SK-N-SH treated with all-trans-retinoic acid at 6 μM for 48 hours (cell line): Measurements from ENCODE around the gene POFUT1.

Experiments
- ATAC-seq: fragments of 200-7000 bp; cut with Tn5 transposase; 3 replicates; pipeline ENCODE4 v1.9.1; 2020; ENCODE audit warnings: mild to moderate bottlenecking, moderate library complexity
- ARNTL ChIP-seq: fragments of 450-650 bp; formaldehyde crosslinking; IDR thresholded peaks from 2 replicates; pipeline ENCODE4 v1.5.0; 2020; ENCODE audit warnings: low read depth, mild to moderate bottlenecking, moderate library complexity, borderline replicate concordance
- BACH2 ChIP-seq: fragments of 250-450 bp; sonication (Bioruptor Pico); IDR thresholded peaks from 2 replicates; pipeline ENCODE4 v1.9.0; 2021; ENCODE audit warnings: mild to moderate bottlenecking, borderline replicate concordance
- CSDC2 ChIP-seq: fragments of 250-450 bp; sonication (Bioruptor Pico); IDR thresholded peaks from 2 replicates; pipeline ENCODE4 v1.5.0; 2020; ENCODE audit warnings: mild to moderate bottlenecking, moderate library complexity
- ESRRG ChIP-seq: fragments of 250-450 bp; sonication (Bioruptor Pico); IDR thresholded peaks from 2 replicates; pipeline ENCODE4 v1.6.1; 2021; ENCODE audit warnings: mild to moderate bottlenecking
- GLIS3 ChIP-seq: fragments of 250-450 bp; sonication (Bioruptor Pico); IDR thresholded peaks from 2 replicates; pipeline ENCODE4 v1.5.0; 2020; ENCODE audit warnings: mild to moderate bottlenecking, moderate library complexity
- ISL1 ChIP-seq: fragments of 250-450 bp; sonication (Bioruptor Pico); IDR thresholded peaks from 2 replicates; pipeline ENCODE4 v2.1.2; 2022; ENCODE audit warnings: mild to moderate bottlenecking, moderate library complexity
- OSR1 ChIP-seq: fragments of 250-450 bp; sonication (Bioruptor Pico); IDR thresholded peaks from 2 replicates; pipeline ENCODE4 v1.8.0; 2022; ENCODE audit warnings: moderate library complexity, mild to moderate bottlenecking, inconsistent platforms
- PPARA ChIP-seq: fragments of 250-450 bp; sonication (Bioruptor Pico); IDR thresholded peaks from 2 replicates; pipeline ENCODE4 v1.5.0; 2020; ENCODE audit warnings: mild to moderate bottlenecking, borderline replicate concordance
- RARB ChIP-seq: fragments of 250-450 bp; sonication (Bioruptor Pico); IDR thresholded peaks from 2 replicates; pipeline ENCODE4 v1.8.0; 2021; ENCODE audit warnings: mild to moderate bottlenecking, moderate library complexity
- SNAI2 ChIP-seq: fragments of 250-450 bp; sonication (Bioruptor Pico); IDR thresholded peaks from 2 replicates; pipeline ENCODE4 v1.5.0; 2020; ENCODE audit warnings: mild to moderate bottlenecking, moderate library complexity
- TCF4 ChIP-seq: fragments of 250-450 bp; sonication (Bioruptor Pico); IDR thresholded peaks from 2 replicates; pipeline ENCODE4 v1.8.0; 2021; ENCODE audit warnings: mild to moderate bottlenecking, moderate library complexity, borderline replicate concordance
- TOX ChIP-seq: fragments of 250-450 bp; sonication (Bioruptor Pico); IDR thresholded peaks from 2 replicates; pipeline ENCODE4 v1.8.0; 2021; ENCODE audit warnings: mild to moderate bottlenecking, moderate library complexity, borderline replicate concordance
- ZC3H10 ChIP-seq: fragments of 250-450 bp; sonication (Bioruptor Pico); IDR thresholded peaks from 2 replicates; pipeline ENCODE4 v1.5.1; 2021; ENCODE audit warnings: mild to moderate bottlenecking, moderate library complexity
- ZFP3 ChIP-seq: fragments of 250-450 bp; sonication (Bioruptor Pico); IDR thresholded peaks from 2 replicates; pipeline ENCODE4 v1.5.0; 2020; ENCODE audit warnings: mild to moderate bottlenecking, moderate library complexity
- ZFP30 ChIP-seq: fragments of 450-650 bp; formaldehyde crosslinking; IDR thresholded peaks from 2 replicates; pipeline ENCODE4 v1.5.0; 2022; ENCODE audit warnings: mild to moderate bottlenecking, moderate library complexity
- ZNF565 ChIP-seq: fragments of 450-650 bp; formaldehyde crosslinking; conservative IDR thresholded peaks from 2 replicates; pipeline ENCODE4 v1.5.0; 2020; ENCODE audit warnings: low read depth, mild to moderate bottlenecking, moderate library complexity
- ZNF70 ChIP-seq: fragments of 450-650 bp; formaldehyde crosslinking; IDR thresholded peaks from 2 replicates; pipeline ENCODE4 v1.5.0; 2020; ENCODE audit warnings: mild to moderate bottlenecking, moderate library complexity
- ZNF8 ChIP-seq: fragments of 450-650 bp; formaldehyde crosslinking; IDR thresholded peaks from 2 replicates; pipeline ENCODE4 v1.5.0; 2020; ENCODE audit warnings: mild to moderate bottlenecking, moderate library complexity
- TF ChIP-seq, protein P1 (sequence below): fragments of 250-450 bp; sonication (Bioruptor Pico); IDR thresholded peaks from 2 replicates; pipeline ENCODE4 v1.5.1; 2020; ENCODE audit warnings: low read depth, mild to moderate bottlenecking, moderate library complexity
- TF ChIP-seq, protein P2 (sequence below): fragments of 250-450 bp; sonication (Bioruptor Pico); IDR thresholded peaks from 2 replicates; pipeline ENCODE4 v1.5.1; 2021; ENCODE audit warnings: mild to moderate bottlenecking, moderate library complexity
- TF ChIP-seq, protein P3 (sequence below): fragments of 250-450 bp; sonication (Bioruptor Pico); IDR thresholded peaks from 2 replicates; pipeline ENCODE4 v1.8.0; 2020; ENCODE audit warnings: mild to moderate bottlenecking, moderate library complexity, borderline replicate concordance
- TF ChIP-seq, protein P4 (sequence below): fragments of 250-450 bp; sonication (Bioruptor Pico); IDR thresholded peaks from 2 replicates; pipeline ENCODE4 v1.5.0; 2020; ENCODE audit warnings: mild to moderate bottlenecking, moderate library complexity

The POFUT1 gene

DNA sequence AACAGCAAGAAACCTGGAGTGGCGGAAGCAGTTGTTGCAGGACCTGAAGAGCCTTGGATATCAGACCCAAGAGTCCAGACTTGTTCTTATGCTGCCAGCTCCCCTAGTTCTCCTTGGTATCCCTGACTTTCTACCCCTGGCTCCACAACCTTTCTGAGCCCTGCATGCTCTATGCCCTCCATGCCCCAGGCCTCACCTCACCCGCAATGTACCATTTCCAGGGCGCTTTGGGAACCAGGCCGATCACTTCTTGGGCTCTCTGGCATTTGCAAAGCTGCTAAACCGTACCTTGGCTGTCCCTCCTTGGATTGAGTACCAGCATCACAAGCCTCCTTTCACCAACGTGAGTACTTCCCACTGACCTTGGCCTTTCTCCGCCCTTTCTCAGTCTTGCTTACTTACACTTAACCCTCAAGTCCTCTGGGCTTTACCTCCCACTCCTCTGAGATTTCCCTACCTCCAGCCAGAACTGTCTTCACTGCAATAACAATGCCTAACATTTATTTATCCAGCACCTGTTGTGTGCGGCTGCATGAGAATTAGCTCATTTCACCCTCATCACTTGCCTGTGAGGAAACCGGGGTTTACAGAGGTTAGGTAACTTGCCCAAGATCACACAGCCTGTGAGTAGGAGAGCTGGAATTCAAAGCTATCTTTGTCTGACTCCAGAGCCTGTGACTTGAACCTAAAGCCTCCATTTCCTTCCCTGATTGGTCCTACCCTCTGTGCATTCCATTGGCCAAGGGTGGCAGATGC is 2.3 kb downstream of the POFUT1 start:
- TF ChIP-seq ZFP30 (CRISPR knock-in tag), result no peak
- TF ChIP-seq ZFP3 (CRISPR knock-in tag), result no peak
- no peak for TF ChIP-seq CSDC2 (CRISPR knock-in tag)
- no peak for TF ChIP-seq TCF4 (CRISPR knock-in tag)
- no peak for TF ChIP-seq TOX (CRISPR knock-in tag)
- no peak for TF ChIP-seq PPARA (CRISPR knock-in tag)
- TF ChIP-seq, protein P1, sequence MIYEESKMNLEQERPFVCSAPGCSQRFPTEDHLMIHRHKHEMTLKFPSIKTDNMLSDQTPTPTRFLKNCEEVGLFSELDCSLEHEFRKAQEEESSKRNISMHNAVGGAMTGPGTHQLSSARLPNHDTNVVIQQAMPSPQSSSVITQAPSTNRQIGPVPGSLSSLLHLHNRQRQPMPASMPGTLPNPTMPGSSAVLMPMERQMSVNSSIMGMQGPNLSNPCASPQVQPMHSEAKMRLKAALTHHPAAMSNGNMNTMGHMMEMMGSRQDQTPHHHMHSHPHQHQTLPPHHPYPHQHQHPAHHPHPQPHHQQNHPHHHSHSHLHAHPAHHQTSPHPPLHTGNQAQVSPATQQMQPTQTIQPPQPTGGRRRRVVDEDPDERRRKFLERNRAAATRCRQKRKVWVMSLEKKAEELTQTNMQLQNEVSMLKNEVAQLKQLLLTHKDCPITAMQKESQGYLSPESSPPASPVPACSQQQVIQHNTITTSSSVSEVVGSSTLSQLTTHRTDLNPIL (CRISPR knock-in tag), result no peak
- TF ChIP-seq ISL1, result no peak
- no peak for TF ChIP-seq ZNF8 (CRISPR knock-in tag)
- no peak for TF ChIP-seq ESRRG (CRISPR knock-in tag)
- no peak for TF ChIP-seq GLIS3 (CRISPR knock-in tag)
- TF ChIP-seq OSR1 (CRISPR knock-in tag), result no peak
- TF ChIP-seq ZNF70, result no peak
- no peak for TF ChIP-seq RARB (CRISPR knock-in tag)
- TF ChIP-seq, all 23 proteins: peak for 0
- ATAC-seq, result no peak

DNA sequence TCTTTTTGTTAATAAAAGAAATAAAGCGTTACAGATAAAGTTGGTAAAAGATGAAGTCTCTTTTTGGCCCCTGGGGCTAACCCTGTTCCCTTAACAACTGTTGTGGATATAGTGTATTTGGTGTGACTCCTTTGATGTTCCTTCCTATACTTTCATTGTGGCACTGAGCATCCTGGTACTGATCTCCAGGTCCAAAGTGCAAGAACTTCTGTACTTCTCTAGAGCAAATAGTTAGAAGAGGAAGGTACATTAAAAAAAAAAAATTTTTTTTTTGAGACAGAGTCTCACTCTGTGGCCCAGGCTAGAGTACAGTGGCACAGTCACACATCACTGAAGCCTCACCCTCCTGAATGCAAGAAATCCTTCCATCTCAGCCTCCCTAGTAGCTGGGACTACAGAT is 6.2 kb downstream of the POFUT1 start:
- no peak for TF ChIP-seq ZNF565 (CRISPR knock-in tag)
- no peak for TF ChIP-seq BACH2
- TF ChIP-seq GLIS3 (CRISPR knock-in tag), result no peak
- TF ChIP-seq, protein P2, sequence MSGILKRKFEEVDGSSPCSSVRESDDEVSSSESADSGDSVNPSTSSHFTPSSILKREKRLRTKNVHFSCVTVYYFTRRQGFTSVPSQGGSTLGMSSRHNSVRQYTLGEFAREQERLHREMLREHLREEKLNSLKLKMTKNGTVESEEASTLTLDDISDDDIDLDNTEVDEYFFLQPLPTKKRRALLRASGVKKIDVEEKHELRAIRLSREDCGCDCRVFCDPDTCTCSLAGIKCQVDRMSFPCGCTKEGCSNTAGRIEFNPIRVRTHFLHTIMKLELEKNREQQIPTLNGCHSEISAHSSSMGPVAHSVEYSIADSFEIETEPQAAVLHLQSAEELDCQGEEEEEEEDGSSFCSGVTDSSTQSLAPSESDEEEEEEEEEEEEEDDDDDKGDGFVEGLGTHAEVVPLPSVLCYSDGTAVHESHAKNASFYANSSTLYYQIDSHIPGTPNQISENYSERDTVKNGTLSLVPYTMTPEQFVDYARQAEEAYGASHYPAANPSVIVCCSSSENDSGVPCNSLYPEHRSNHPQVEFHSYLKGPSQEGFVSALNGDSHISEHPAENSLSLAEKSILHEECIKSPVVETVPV (CRISPR knock-in tag), result no peak
- no peak for TF ChIP-seq ZNF70
- no peak for TF ChIP-seq TOX (CRISPR knock-in tag)
- TF ChIP-seq, protein P3, sequence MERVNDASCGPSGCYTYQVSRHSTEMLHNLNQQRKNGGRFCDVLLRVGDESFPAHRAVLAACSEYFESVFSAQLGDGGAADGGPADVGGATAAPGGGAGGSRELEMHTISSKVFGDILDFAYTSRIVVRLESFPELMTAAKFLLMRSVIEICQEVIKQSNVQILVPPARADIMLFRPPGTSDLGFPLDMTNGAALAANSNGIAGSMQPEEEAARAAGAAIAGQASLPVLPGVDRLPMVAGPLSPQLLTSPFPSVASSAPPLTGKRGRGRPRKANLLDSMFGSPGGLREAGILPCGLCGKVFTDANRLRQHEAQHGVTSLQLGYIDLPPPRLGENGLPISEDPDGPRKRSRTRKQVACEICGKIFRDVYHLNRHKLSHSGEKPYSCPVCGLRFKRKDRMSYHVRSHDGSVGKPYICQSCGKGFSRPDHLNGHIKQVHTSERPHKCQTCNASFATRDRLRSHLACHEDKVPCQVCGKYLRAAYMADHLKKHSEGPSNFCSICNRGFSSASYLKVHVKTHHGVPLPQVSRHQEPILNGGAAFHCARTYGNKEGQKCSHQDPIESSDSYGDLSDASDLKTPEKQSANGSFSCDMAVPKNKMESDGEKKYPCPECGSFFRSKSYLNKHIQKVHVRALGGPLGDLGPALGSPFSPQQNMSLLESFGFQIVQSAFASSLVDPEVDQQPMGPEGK (CRISPR knock-in tag), result no peak
- TF ChIP-seq ISL1, result no peak
- no peak for TF ChIP-seq SNAI2 (CRISPR knock-in tag)
- TF ChIP-seq, protein P4, sequence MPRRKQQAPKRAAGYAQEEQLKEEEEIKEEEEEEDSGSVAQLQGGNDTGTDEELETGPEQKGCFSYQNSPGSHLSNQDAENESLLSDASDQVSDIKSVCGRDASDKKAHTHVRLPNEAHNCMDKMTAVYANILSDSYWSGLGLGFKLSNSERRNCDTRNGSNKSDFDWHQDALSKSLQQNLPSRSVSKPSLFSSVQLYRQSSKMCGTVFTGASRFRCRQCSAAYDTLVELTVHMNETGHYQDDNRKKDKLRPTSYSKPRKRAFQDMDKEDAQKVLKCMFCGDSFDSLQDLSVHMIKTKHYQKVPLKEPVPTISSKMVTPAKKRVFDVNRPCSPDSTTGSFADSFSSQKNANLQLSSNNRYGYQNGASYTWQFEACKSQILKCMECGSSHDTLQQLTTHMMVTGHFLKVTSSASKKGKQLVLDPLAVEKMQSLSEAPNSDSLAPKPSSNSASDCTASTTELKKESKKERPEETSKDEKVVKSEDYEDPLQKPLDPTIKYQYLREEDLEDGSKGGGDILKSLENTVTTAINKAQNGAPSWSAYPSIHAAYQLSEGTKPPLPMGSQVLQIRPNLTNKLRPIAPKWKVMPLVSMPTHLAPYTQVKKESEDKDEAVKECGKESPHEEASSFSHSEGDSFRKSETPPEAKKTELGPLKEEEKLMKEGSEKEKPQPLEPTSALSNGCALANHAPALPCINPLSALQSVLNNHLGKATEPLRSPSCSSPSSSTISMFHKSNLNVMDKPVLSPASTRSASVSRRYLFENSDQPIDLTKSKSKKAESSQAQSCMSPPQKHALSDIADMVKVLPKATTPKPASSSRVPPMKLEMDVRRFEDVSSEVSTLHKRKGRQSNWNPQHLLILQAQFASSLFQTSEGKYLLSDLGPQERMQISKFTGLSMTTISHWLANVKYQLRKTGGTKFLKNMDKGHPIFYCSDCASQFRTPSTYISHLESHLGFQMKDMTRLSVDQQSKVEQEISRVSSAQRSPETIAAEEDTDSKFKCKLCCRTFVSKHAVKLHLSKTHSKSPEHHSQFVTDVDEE (CRISPR knock-in tag), result no peak
- TF ChIP-seq, protein P1 (CRISPR knock-in tag), result no peak
- TF ChIP-seq ESRRG (CRISPR knock-in tag), result no peak
- TF ChIP-seq ZFP3 (CRISPR knock-in tag), result no peak
- no peak for TF ChIP-seq ZNF8 (CRISPR knock-in tag)
- no peak for TF ChIP-seq ARNTL (CRISPR knock-in tag)
- no peak for TF ChIP-seq PPARA (CRISPR knock-in tag)
- TF ChIP-seq ZC3H10 (CRISPR knock-in tag), result no peak
- ATAC-seq, result no peak
